AG09319 (cell line): ENCODE data around the gene LIMCH1.
"Not testable (repeated sequence)": the region's sequence is repeated elsewhere in the genome, so short reads cannot be mapped to it uniquely, and the experiment has no call there.

ENCODE experiments used
- DNase-seq: peaks from one replicate; pipeline ENCODE4 v3.0.0-alpha.2; 2010; ENCODE audit warnings: low read depth; ENCODE audit errors: extremely low read depth
- CTCF ChIP-seq: IDR thresholded peaks from 2 replicates; pipeline ENCODE4 v1.5.1; 2011; ENCODE audit warnings: low read depth, mild to moderate bottlenecking, inconsistent platforms, low read length, moderate library complexity

LIMCH1 gene

GRCh38 chr4:41702770-41703169 is 164.8 kb downstream of the LIMCH1 start:
- no peak for TF ChIP-seq CTCF
- DNase-seq, result no peak

DNA sequence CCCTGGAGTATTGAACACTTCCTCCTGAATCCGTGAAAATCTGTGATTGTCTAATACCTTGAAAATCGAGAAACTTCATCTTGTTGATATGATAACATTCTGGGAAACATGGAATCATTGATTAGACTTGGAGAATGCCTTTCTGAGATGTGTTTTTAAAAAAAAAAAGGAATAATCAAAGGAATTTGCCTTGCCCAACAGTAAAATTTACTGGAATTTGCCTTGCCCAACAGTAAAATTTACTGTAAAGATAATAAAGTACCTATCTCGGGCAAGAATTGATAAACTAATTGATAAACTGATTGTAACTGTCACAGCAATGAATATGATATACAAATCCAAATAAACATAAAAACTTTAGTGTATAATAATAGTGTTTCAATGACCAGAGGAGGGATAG is 165.8 kb downstream of the LIMCH1 start:
- no peak for TF ChIP-seq CTCF

GRCh38 chr4:41709844-41710481 is 172.0 kb downstream of the LIMCH1 start:
- no peak for TF ChIP-seq CTCF
- no peak for DNase-seq

More for the DNA sequence above, 165.8 kb downstream of the LIMCH1 start:
- no peak for DNase-seq

DNA sequence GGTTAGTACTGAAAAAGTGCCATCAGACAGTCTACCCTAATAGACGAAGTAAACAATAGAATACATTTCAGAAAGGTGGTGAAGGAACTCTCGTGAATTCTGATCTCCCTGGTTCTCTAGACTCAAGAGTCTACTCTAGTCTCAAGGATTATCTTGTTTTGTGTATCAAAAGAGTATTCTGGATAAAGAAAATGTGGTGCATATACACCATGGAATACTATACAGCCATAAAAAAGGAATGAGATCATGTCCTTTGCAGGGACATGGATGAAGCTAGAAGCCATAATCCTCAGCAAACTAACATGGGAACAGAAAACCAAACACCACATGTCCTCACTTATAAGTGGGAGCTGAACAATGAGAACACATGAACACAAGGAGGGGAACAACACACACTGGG is 173.7 kb downstream of the LIMCH1 start:
- not testable (repeated sequence) for DNase-seq

- no peak for TF ChIP-seq CTCF
- no peak for DNase-seq
Observed at GRCh38 chr4:41712425-41712824, 174.5 kb downstream of the LIMCH1 start.

GRCh38 chr4:41713768-41714167 is 175.8 kb downstream of the LIMCH1 start:
- DNase-seq, result no peak
- TF ChIP-seq CTCF, result no peak

DNA sequence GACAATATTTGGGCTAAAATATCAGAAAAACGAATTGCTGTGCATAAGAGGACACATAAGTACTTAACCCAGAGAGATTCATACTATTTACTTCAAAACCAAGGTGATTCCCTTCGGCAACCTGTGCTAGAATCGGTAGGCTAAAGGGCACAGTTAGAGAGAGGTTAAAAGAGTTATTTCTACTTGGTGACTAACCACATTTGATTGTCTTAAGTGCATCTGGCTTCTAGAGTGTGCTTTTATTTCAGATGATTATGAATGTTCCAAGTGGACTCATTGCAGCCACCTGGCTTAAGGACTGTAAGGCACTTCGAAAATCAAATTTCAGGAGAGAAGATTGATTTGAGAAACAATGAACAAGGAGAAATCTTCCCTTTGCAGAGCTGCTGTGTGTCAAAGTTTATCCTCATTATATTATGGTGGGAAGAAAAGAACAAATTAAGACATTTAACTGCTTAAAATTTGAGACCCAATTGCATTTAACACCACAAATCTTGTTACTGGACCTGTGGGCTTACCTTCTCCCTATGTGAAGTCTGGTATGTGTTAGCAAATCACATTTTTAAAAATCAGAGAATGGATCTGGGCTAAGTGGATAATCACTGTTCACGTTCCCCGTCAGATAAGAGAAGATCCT is 176.5 kb downstream of the LIMCH1 start:
- DNase-seq, result no peak
- TF ChIP-seq CTCF, result no peak

GRCh38 chr4:41715155-41715554 is 177.2 kb downstream of the LIMCH1 start:
- no peak for DNase-seq
- TF ChIP-seq CTCF, result no peak
